HT-29 (cell line): ENCODE results near the gene SCP2D1. TPM values are rescaled to one million over a fixed set of nuclear protein-coding genes. Genes with fewer than 3 reads are reported as not detected.

Experiments used
- total RNA-seq: library from RNA; depleted of rRNA; stranded (reverse); fragments of >200 nt; shearing (Covaris generic); gene quantifications from 2 replicates; pipeline ENCODE4 v1.2.3, GENCODE V29; 2014; rRNA removed

Gene SCP2D1
- total RNA-seq, 1 experiment from 2014 or later, result 0.18 TPM

Other genes starting within 250 kb of the SCP2D1 start
- 90.8 and 94.2 TPM in 2 replicates for gene SMIM26, start 246.4 kb upstream of the SCP2D1 start, total RNA-seq
- 48.0 and 50.0 TPM in 2 replicates for gene DTD1, start 225.7 kb upstream of the SCP2D1 start, total RNA-seq